Kidney epithelial cell (primary cell): Measurements from ENCODE around the gene YOD1. TPM values are rescaled to one million over a fixed set of nuclear protein-coding genes. Genes with fewer than 3 reads are reported as not detected.

ENCODE experiments used
- DNase-seq: peaks from one replicate; pipeline ENCODE4 v3.0.0-alpha.2; 2010; ENCODE audit warnings: low read depth
- H3K27me3 ChIP-seq: 2 replicates; pipeline ENCODE4 v1.6.0; 2011; ENCODE audit warnings: low read length; ENCODE audit not compliant: control insufficient read depth, insufficient read depth
- H3K36me3 ChIP-seq: 2 replicates; pipeline ENCODE4 v1.5.1; 2011; ENCODE audit warnings: low read length; ENCODE audit not compliant: control insufficient read depth, insufficient read depth
- H3K4me3 ChIP-seq: 2 replicates; pipeline ENCODE4 v1.5.1; 2011; ENCODE audit warnings: low read depth, mild to moderate bottlenecking, control low read depth, low read length
- CTCF ChIP-seq: IDR thresholded peaks from 2 replicates; pipeline ENCODE4 v1.5.1; 2011; ENCODE audit warnings: mild to moderate bottlenecking, moderate library complexity, low read length, control low read depth, inconsistent platforms; ENCODE audit not compliant: insufficient read depth, poor library complexity, severe bottlenecking
- total RNA-seq: library from RNA; depleted of rRNA; stranded (reverse); fragments of >200 nt; gene quantifications from 2 replicates; pipeline ENCODE4 v1.2.3, GENCODE V29; 2015

Gene YOD1
- total RNA-seq, 1 donor from 2014 or later = 7.9 TPM

GRCh38 chr1:207070811-207071210 lies 19.8 kb upstream of the YOD1 start:
- no peak for TF ChIP-seq CTCF
- DNase-seq = no peak
- Histone ChIP-seq H3K27me3 (no peaks in the 10 kb centered on the region), H3K4me3 (no peak overlapping the region), H3K36me3 (no peaks in the 10 kb centered on the region)

GRCh38 chr1:207069858-207070506 lies 19.0 kb upstream of the YOD1 start:
- H3K27me3 ChIP-seq = no peaks in the 10 kb centered on the region
- no peak for TF ChIP-seq CTCF
- no peak for DNase-seq

GRCh38 chr1:207069061-207069460 lies 18.1 kb upstream of the YOD1 start:
- H3K27me3 ChIP-seq = no peaks in the 10 kb centered on the region
- TF ChIP-seq CTCF = no peak
- no peak overlapping the region for H3K4me3 ChIP-seq
- peaks cover 1% of the 10 kb centered on the region for H3K36me3 ChIP-seq
- DNase-seq = no peak

More at GRCh38 chr1:207069858-207070506, 19.0 kb upstream of the YOD1 start:
- Histone ChIP-seq H3K36me3 (no peaks in the 10 kb centered on the region), H3K4me3 (no peak overlapping the region)

- H3K36me3 ChIP-seq = peaks cover 1% of the 10 kb centered on the region
Measured at GRCh38 chr1:207067665-207068064, 16.7 kb upstream of the YOD1 start.

GRCh38 chr1:207067185-207067584 lies 16.2 kb upstream of the YOD1 start:
- TF ChIP-seq CTCF = no peak
- DNase-seq = no peak
- peaks cover 3% of the 10 kb centered on the region for H3K36me3 ChIP-seq
- H3K27me3 ChIP-seq = no peaks in the 10 kb centered on the region
- H3K4me3 ChIP-seq = no peak overlapping the region

More at GRCh38 chr1:207067665-207068064, 16.7 kb upstream of the YOD1 start:
- Histone ChIP-seq H3K4me3 (no peak overlapping the region), H3K27me3 (no peaks in the 10 kb centered on the region)
- DNase-seq = no peak
- no peak for TF ChIP-seq CTCF

GRCh38 chr1:207064561-207064960 lies 13.6 kb upstream of the YOD1 start:
- DNase-seq = no peak

More at GRCh38 chr1:207064561-207064960, 13.6 kb upstream of the YOD1 start:
- H3K27me3 ChIP-seq = no peaks in the 10 kb centered on the region
- peaks cover 3% of the 10 kb centered on the region for H3K36me3 ChIP-seq
- no peak for TF ChIP-seq CTCF
- no peak overlapping the region for H3K4me3 ChIP-seq
